NCI-H2081 (cell line): ENCODE measurements around the gene SND1.
A peak's percentile ranks its signal among the peaks of the same experiment; 100 is the strongest.

ENCODE experiments used
- DNase-seq, 2 experiments: peaks; one replicate each; lab custom pipeline; 2025; lab: John Stamatoyannopoulos, UW

Gene SND1

DNA sequence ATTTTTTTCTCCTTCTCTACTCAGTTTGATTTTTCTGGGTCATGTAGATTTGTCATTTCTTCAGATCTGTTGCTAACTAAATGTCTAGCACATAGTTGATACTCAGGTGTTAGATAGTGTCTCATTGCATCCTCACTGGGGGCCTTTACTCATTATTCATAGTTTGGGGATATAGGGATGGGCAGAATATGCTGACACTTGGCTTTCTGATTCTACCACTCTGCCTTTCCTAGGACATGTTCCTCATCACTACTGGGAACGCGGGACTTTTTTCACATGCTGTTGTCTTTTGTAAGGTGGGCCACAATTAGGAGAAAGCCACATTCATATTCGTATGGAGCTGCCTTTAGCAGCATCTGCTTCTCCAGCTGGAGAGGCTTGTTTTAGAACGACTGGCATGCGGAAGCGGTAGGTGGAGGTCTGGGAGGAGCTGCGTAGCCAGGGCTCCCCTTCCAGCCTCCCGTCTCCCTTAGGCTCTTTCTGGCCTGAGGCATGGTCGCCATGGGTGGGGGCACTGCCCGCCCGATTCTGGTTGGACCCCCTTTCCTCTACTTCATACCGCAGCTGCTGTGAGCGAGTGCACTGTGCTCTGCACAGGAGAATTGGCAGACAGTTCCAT lies 78.8 kb downstream of the SND1 start:
- DNase-seq = no peak

DNA sequence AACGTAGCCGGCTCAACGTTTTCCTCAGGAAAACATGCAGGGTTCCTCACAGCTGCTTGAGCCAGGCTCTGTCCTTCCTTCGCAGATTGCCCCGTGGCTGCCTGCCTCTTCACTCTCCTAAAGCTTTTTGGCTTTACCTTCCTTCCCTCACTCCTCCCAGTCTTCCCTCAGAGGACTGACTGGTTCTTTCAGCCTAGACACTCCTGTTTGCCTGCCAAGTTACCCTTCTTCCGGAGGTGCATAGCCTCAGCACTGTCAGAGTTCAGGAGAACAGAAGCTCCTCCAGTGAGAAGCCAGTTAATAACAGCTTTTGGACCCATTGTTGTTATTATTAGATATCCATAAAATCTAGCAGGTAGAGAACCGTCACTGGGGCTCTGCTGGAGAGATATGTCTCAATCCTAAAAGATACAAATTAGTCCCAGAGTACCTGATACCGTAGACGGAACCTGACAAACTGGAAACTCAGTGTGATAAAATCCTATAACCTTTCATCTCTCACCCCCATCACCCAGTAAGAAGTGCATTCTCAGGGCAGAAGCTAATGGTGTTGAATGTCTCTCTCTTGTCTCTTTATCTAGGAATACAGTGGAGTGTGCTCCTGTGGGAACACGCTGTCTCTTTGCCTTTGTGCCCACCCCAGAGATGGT lies 79.6 kb downstream of the SND1 start:
- no peak for DNase-seq

- DNase-seq = no peak
These were observed 80.3 kb downstream of the SND1 start for GRCh38 chr7:127732306-127732705.

- DNase-seq = no peak
These were observed 82.0 kb downstream of the SND1 start for GRCh38 chr7:127733986-127734385.

DNA sequence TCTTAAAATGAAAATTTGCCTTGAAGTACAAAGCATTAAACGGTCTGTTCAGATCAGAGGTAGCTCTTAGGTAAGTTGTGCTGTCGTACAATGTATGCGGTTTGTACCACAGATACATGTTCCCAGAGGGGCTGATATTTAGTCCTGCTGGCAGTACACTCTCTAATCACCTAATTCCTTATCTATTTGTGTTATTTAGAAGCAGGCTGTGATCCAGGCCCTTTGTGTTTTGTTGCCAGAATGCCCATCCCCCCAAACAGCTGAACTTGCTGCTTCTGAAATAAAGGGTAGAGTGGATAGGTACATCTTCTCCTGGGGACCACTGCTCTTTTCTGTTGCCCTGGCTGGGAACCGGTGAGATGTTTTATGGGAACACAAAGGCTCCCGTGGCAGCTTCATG lies 84.5 kb downstream of the SND1 start:
- DNase-seq = no peak

DNA sequence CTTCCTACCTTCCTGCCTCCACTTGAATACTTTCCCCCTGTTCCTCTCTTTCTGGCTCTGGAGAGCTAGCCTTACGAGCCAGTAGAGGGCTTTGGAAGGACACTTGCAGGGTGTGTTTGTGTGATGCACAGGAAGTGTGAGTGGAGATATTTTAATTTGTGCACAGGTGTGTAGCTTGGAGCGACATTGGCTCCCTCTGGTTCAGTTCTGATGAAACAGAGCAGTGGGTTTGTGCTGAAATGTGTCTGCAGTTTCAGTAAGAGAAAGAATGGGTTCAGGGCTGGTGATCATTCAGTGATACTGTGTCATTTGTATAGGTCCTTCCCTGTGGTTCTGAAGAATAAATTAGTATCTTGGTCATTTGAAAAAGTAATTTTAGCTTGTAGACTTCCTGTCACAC lies 86.9 kb downstream of the SND1 start:
- DNase-seq = no peak

GRCh38 chr7:127741764-127742375 lies 89.9 kb downstream of the SND1 start:
- DNase-seq = no peak

DNA sequence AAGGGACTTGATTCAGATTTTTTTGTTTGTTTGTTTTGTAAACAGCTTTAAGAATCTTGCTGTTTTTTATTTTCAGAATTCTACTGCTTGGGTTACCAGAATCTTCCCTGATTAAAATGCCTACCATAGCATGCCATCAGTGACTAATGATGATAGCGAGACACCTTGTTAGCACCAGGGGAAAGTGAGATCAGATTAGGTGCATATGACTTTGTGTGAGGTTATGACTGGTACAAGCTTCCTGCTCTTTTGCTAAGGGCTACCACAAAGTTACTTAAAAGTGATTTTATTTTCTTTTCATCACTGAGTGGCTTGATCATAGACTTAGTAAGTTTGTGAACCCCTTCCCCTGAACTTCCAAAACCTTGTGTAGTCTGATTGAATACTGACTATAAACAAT lies 93.5 kb downstream of the SND1 start:
- DNase-seq = no peak

GRCh38 chr7:127751062-127751461 lies 99.1 kb downstream of the SND1 start:
- no peak for DNase-seq

DNA sequence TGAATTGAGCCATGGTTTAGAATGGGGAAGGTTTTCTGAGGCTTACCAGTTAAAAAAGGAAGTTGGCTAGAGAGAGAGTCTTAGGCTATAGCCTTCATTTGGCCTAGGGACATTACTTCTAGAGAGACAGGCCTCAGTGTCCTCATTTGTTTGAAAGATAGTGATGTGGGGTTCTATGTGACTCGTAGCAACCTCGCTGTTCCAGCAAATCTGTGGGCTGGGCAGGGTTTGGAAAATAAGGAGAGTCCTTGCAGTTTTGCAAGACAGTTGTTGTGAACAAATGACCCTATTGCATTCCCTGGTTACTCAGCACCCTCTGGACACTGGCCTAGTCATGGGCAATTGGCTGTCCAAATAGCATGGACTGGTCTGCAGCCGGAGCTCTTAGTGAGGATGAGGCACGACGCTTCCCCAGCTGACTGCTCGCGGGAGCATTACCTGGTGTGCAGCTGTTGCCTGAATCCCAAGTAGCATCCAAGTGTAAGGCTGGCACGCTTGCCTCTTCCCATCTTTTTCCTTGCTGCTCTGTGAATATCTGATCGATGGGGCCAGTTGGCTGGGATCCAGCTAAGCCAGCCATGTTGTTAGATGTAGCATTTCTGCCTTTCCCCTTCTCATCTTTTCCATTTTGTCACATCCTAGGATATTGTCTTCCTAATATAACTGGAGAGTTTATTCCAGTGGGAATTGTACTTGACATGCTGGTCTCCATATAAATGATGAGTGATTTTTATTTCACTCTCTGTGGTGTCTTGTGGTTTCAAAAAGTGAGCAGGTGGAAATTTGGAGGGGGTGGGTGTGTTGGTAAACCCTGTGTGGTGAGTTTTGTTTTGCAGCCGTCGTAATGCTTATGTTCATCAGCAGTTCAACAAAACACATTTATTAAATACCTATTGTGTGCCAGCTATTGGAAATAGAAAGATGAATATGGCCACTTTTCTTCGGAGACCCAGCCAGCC lies 99.8 kb downstream of the SND1 start:
- no peak for DNase-seq

GRCh38 chr7:127752829-127753228 lies 100.8 kb downstream of the SND1 start:
- DNase-seq = no peak

GRCh38 chr7:127754457-127754856 lies 102.5 kb downstream of the SND1 start:
- DNase-seq = no peak

GRCh38 chr7:127755521-127755920 lies 103.5 kb downstream of the SND1 start:
- DNase-seq = peak; percentile 45 to 88

DNA sequence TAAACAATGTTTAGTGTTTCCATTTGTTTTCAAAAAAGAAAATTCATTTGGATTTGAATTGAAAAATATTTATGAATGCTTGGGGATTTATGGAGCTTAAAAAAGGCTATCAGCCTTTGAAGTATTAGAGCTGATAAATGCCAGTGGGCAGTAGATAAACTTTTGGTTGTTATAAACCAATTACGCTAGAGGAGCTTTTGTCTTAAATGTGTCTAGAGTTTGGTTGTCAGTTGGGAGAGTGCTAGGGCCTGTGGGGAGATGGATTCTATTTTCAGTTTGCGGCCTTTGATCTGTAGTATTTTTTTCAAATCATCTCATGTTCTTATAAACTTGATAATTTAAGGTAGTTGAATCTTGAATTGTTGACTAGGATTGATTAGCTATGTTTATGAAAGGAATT lies 104.0 kb downstream of the SND1 start:
- no peak for DNase-seq

DNA sequence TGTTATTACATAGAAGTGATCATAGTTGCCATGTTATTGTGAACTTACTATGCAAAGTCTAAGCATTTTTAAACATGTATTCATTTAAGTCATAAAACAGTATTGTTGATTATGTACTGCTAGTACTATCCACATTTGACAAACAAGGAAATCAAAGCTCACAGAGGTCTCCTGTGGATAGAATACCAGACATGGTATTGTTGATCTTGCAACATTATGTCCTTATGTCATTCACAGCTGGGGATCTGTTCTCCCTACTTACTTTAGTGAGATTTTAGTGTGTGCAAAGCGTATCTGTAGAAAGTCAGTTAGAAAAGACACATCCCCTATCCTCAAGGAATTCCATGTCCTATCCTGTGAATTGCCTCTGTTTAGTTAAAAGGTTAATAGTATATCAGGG lies 106.1 kb downstream of the SND1 start:
- peak in 1 of 2 experiments; percentile 8 for DNase-seq

DNA sequence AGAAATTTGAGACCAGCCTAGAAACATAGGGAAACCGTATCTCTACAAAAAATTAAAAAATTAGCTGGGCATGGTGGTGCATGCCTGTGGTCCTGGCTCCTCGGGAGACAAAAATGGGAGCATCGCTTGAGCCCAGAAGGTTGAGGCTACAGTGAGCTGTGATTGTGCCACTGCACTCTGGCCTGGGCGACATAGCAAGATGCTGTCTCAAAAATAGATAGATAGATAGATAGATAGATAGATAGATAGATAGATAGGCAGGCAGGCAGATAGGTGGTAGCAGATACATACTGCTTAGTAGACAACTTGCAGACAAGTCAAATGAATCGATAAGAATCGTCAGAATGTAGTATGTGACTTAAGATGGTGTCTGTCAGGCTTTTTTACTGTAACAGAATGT lies 106.9 kb downstream of the SND1 start:
- no peak for DNase-seq

DNA sequence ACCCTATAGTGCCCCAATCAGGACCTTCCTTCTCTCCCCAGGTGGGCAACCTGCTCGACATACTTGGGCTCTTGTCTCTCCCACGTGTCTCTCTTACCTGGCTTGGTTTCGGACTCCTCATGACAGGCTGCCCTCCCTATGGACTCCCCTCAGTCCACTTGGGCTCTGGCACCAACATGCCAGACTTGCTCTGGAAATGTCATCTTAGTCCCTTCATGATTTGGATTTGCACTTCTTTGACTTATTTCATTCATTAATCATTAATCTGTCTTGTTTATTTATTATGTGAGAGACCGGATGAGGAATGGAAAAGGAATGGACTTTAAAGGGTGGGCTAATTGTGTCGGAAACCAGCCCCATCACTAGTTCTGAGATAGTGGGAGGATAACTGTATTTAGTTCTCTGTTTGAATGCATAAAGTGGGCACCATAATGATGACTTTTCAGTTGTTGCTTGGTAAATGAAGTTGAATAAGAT lies 108.0 kb downstream of the SND1 start:
- no peak for DNase-seq

- no peak for DNase-seq
These were observed 108.5 kb downstream of the SND1 start for GRCh38 chr7:127760436-127761031.

DNA sequence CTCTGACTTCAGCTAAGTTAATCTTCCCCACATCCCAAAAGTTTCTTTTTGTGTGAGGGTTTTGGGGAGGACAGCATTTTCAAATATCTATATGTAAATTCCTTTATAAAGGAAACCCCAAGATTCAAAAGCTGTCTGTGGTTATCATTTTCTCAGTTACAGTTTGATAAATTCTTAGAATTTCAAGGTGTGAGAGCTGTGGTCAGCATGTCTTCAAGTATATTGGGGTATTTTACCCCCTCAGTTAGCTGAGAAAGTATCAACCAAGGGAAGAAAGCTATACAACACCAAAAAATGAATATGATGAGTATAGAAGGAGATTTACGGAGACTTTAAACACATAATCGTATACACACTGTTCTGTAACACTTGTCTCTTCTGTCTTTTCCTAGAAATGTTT lies 109.2 kb downstream of the SND1 start:
- no peak for DNase-seq

DNA sequence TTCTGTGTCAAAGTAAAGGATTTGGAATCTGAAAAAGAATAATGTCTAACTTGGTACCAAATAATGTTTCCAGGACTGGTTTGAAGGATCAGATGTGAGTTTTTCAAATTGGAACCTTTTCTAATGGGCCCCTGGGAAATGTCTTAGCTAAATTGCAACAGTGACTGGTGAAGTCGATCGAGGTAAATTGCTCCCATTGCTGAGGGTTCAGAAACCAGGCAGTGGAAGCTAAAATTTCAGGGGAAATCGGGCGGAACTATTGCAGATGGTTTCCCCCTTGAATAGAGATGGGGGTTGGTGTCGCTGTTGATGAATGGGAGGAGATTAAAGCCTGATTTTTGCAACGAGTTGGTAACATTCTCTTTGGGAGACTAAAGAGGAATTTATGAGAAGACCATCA lies 112.7 kb downstream of the SND1 start:
- DNase-seq = no peak

GRCh38 chr7:127765150-127765549 lies 113.2 kb downstream of the SND1 start:
- DNase-seq = no peak
